ENCODE results near the gene PRKCH. TPM values are rescaled to one million over a fixed set of nuclear protein-coding genes. Genes with fewer than 3 reads are reported as not detected.
"Not testable (repeated sequence)": the region's sequence is repeated elsewhere in the genome, so short reads cannot be mapped to it uniquely, and the experiment has no call there.

PRKCH gene
- total RNA-seq, 3 donors from 2014 or later, result 12.3 to 15.4 (median 14.8) TPM

DNA sequence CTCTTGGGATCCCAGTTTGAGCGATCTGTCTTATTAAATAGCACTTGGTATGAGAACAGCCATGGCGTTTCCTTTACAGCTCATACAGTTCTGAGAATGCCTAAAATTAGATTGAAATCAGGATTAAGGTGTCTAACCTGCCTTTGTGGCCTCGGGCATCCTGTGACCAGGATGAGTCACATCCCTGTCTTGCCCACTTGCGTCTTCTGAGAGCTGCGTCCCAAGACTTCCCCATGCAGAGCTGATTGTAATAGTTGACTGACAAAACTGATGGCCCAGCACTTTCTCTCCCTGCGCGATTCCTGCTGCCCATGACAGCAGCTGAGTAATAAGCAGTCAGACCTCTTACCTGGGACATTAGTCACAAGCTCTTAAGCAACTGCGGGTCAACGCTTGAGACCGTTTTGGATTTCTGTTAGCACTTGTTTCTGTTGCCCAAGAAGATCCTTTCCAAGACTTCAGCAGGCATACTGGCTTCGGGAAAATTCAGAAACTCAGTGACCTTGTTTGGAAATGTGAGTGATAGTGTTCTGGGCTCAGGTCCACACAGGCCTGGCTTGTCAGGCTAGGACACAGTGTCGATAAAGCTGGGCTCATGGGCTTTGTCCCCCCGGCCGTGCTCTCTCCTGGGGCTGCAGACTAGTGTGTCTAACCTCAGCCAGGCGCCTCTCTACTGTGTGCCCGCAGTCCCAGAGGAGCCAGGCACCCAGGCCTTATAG lies 204.1 kb downstream of the PRKCH start:
- ATAC-seq (peak; percentile 50), DNase-seq (peak in 1 of 3 donors; percentile 47)
- H3K4me3 ChIP-seq, result no peak overlapping the region
- no peaks in the 10 kb centered on the region for H3K9me3 ChIP-seq
- peaks cover 51% of the 10 kb centered on the region for H3K4me1 ChIP-seq (ENCODE audit: low read depth)
- TF ChIP-seq, protein P1, sequence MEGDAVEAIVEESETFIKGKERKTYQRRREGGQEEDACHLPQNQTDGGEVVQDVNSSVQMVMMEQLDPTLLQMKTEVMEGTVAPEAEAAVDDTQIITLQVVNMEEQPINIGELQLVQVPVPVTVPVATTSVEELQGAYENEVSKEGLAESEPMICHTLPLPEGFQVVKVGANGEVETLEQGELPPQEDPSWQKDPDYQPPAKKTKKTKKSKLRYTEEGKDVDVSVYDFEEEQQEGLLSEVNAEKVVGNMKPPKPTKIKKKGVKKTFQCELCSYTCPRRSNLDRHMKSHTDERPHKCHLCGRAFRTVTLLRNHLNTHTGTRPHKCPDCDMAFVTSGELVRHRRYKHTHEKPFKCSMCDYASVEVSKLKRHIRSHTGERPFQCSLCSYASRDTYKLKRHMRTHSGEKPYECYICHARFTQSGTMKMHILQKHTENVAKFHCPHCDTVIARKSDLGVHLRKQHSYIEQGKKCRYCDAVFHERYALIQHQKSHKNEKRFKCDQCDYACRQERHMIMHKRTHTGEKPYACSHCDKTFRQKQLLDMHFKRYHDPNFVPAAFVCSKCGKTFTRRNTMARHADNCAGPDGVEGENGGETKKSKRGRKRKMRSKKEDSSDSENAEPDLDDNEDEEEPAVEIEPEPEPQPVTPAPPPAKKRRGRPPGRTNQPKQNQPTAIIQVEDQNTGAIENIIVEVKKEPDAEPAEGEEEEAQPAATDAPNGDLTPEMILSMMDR (IDR thresholded peaks at IDR 0.05), result no peak
- intact Hi-C loops (cut with DNase I, micrococcal nuclease), result no loop called here
- H3K36me3 ChIP-seq (ENCODE audit: low read depth), result no peaks in the 10 kb centered on the region

DNA sequence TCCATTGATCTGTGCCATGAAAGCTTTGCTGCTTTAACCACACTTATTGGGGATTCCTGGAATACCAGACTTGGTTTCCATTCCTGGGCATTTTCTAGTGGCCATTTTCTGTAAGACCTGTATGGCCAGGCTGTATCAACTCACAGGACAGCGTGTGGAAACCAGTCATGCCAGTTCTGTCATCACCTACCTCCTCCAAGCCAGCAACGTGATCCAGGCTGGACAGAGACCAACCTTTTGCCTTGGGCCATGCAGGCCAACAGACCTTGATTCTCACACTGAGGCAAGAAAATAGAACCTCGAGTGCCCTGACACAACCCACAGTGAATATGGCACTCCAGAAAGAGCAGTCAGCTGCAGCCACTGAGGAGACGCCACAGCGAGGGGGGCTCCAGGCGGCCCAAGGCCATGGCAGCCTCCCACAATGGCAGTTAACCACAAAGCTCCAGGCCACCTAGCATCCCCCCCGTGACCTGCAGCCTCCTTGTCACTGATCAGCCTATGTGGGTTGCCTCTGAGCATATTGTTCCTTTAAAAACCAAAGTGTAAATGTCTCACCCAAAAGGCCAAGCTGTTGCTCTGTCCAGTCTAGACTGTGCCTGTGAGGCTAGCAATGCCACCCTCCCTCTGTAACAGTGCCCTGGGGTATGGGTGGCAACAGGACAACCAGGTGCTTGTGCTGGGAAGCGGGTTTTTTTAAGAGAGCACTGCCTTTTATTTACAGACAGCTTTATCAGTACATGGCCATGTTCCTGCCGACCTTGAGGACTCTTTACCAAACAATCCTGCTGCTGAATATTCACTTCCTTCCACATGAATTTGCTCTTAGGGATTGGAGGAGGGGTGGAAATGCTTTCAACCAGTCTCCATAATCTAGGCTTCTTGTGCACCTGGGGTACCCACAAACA lies 205.3 kb downstream of the PRKCH start:
- H3K4me1 ChIP-seq (ENCODE audit: low read depth), result peaks cover 49% of the 10 kb centered on the region
- intact Hi-C loops (cut with DNase I, micrococcal nuclease), result no loop called here
- ATAC-seq (peak; percentile 65), DNase-seq (peak in 2 of 3 donors; percentile 47 to 52)
- H3K9me3 ChIP-seq, result no peaks in the 10 kb centered on the region
- no peaks in the 10 kb centered on the region for H3K36me3 ChIP-seq (ENCODE audit: low read depth)
- no peak overlapping the region for H3K4me3 ChIP-seq
- TF ChIP-seq, protein P1 (IDR thresholded peaks at IDR 0.05), result no peak

GRCh38 chr14:61527325-61528100 lies 206.1 kb downstream of the PRKCH start:
- Histone ChIP-seq H3K4me3 (no peak overlapping the region), H3K4me1 (ENCODE audit: low read depth) (peaks cover 46% of the 10 kb centered on the region)

DNA sequence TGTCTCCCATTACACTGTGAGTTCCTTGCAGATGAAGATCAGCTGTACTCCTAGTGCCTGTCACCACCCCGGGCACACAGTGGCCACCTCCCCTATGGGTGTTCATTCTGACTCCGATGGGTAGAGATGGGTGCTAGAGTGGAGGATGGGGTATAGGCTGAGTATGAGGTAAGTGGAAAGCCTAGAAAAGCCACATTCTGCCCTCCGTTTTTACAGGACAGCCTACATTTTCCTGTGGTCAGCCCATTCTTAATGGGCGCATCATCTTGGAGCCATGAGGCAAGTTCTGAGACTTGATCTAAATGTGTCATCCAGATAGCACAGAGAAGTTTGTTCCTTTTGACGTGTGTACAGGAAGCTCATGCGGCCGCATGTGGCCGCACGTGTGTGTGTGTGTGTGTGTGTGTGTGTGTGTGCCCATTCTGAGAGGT lies 207.2 kb downstream of the PRKCH start:
- no peaks in the 10 kb centered on the region for H3K36me3 ChIP-seq (ENCODE audit: low read depth)
- intact Hi-C loops (cut with DNase I, micrococcal nuclease), result no loop called here
- DNase-seq (no peak), ATAC-seq (no peak)
- peaks cover 55% of the 10 kb centered on the region for H3K4me1 ChIP-seq (ENCODE audit: low read depth)
- TF ChIP-seq, protein P1 (IDR thresholded peaks at IDR 0.05), result no peak
- H3K9me3 ChIP-seq, result no peaks in the 10 kb centered on the region
- H3K4me3 ChIP-seq, result no peak overlapping the region

More at GRCh38 chr14:61527325-61528100, 206.1 kb downstream of the PRKCH start:
- intact Hi-C loops (cut with DNase I, micrococcal nuclease), result no loop called here
- no peaks in the 10 kb centered on the region for H3K36me3 ChIP-seq (ENCODE audit: low read depth)
- ATAC-seq (no peak), DNase-seq (no peak)
- H3K9me3 ChIP-seq, result no peaks in the 10 kb centered on the region
- TF ChIP-seq, protein P1 (IDR thresholded peaks at IDR 0.05), result no peak

DNA sequence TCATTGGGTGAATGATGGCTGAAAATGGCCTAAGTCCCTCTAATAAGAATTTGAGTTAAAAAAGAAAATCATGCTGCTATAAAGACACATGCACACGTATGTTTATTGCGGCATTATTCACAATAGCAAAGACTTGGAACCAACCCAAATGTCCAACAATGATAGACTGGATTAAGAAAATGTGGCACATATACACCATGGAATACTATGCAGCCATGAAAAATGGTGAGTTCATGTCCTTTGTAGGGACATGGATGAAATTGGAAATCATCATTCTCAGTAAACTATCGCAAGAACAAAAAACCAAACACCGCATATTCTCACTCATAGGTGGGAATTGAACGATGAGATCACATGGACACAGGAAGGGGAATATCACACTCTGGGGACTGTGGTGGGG lies 208.0 kb downstream of the PRKCH start:
- H3K4me3 ChIP-seq; H3K36me3 ChIP-seq (ENCODE audit: low read depth); DNase-seq; intact Hi-C loops (cut with DNase I, micrococcal nuclease); H3K9me3 ChIP-seq; ATAC-seq: not testable (repeated sequence)
- peaks cover 57% of the 10 kb centered on the region for H3K4me1 ChIP-seq (ENCODE audit: low read depth)
